Sigmoid colon (tissue), 7 donors: ENCODE data around the gene DRD2. TPM values are rescaled to one million over a fixed set of nuclear protein-coding genes. Genes with fewer than 3 reads are reported as not detected.

Experiments used
- DNase-seq: peaks from one replicate; pipeline ENCODE4 v3.0.0-alpha.2; 2019
- H3K27ac ChIP-seq, 4 donors: fragments of 200-600 bp; sonication (generic); one replicate each; pipeline ENCODE4 v1.5.1; 2016 to 2019; ENCODE audit warnings: mild to moderate bottlenecking in 1 of 4
- H3K27me3 ChIP-seq, 3 donors: fragments of 200-600 bp; sonication (generic); one replicate each; pipeline ENCODE4 v1.5.1; 2019; ENCODE audit warnings: mild to moderate bottlenecking in 1 of 3
- H3K36me3 ChIP-seq, 4 donors: fragments of 200-600 bp; sonication (generic); one replicate each; pipeline ENCODE4 v1.5.1; 2016 to 2019
- H3K4me1 ChIP-seq, 4 donors: fragments of 200-600 bp; sonication (generic); one replicate each; pipeline ENCODE4 v1.5.1; 2017 to 2019
- H3K4me3 ChIP-seq, 4 donors: fragments of 200-600 bp; sonication (generic); one replicate each; pipeline ENCODE4 v1.5.1; 2017 to 2019; ENCODE audit warnings: mild to moderate bottlenecking in 2 of 4, moderate library complexity in 1 of 4
- H3K9me3 ChIP-seq, 4 donors: fragments of 200-600 bp in 3 of 4; sonication (generic) in 3 of 4; one replicate each; pipeline versions ENCODE4 v1.5.1 to v1.6.1; 2013 to 2019
- EP300 ChIP-seq, 4 donors: sonication (generic); formaldehyde crosslinking; IDR thresholded peaks; one replicate each; pipeline ENCODE4 v1.6.1; 2017; ENCODE audit warnings: antibody characterized with exemption in 4 of 4
- POLR2A ChIP-seq, 2 donors: fragments of 450-650 bp; IDR thresholded peaks; one replicate each; pipeline ENCODE4 v1.6.1; 2016; ENCODE audit warnings: antibody characterized with exemption in 2 of 2, mild to moderate bottlenecking in 2 of 2, moderate library complexity in 2 of 2
- POLR2AphosphoS5 ChIP-seq, 4 donors: sonication (generic); formaldehyde crosslinking; IDR thresholded peaks; one replicate each; pipeline ENCODE4 v1.6.1; 2017; ENCODE audit warnings: antibody characterized with exemption in 4 of 4
- WGBS, 2 donors: extraction: QIAGEN DNeasy Blood & Tissue Kit; methylation state at CpG; one replicate each; pipeline ENCODE4 v1.1.7; 2013; 5-methylcytosine and 5-hydroxymethylcytosine counted together
- intact Hi-C: fragments of 100-400 bp; cut with DNase I; formaldehyde crosslinking; loops from one replicate; pipeline ENCODE4 v1.15.1; 2023
- polyA plus RNA-seq, 3 donors: library from polyadenylated mRNA; stranded (reverse); fragments of 200-250 nt; gene quantifications; one replicate each; pipeline ENCODE4 v1.2.3, GENCODE V29; 2013
- total RNA-seq, 4 donors: library from RNA; depleted of rRNA; stranded (reverse); fragments of >200 nt; gene quantifications; one replicate each; pipeline ENCODE4 v1.1.0, GENCODE V29; 2016
- TF ChIP-seq, protein P1 (sequence below), 4 experiments: fragments of 450-650 bp in 3 of 4; fragments of 200-600 bp in 1 of 4; IDR thresholded peaks; one replicate each; pipeline ENCODE4 v1.5.1; 2016 to 2019; ENCODE audit warnings: antibody characterized with exemption in 4 of 4, mild to moderate bottlenecking in 3 of 4, moderate library complexity in 2 of 4
- donor health status: healthy with polysubstance abuse.
- donor health status: Bipolar disorder and iron deficiency.
- donor health status: healthy.

The DRD2 gene
- total and polyA plus RNA-seq, 7 donors = 0.19 to 1.2 (median 0.66) TPM; not detected in 2

- no peak for TF ChIP-seq POLR2A (IDR thresholded peaks at IDR 0.05)
- TF ChIP-seq POLR2AphosphoS5 (IDR thresholded peaks at IDR 0.05) = no peak
- TF ChIP-seq, protein P1, sequence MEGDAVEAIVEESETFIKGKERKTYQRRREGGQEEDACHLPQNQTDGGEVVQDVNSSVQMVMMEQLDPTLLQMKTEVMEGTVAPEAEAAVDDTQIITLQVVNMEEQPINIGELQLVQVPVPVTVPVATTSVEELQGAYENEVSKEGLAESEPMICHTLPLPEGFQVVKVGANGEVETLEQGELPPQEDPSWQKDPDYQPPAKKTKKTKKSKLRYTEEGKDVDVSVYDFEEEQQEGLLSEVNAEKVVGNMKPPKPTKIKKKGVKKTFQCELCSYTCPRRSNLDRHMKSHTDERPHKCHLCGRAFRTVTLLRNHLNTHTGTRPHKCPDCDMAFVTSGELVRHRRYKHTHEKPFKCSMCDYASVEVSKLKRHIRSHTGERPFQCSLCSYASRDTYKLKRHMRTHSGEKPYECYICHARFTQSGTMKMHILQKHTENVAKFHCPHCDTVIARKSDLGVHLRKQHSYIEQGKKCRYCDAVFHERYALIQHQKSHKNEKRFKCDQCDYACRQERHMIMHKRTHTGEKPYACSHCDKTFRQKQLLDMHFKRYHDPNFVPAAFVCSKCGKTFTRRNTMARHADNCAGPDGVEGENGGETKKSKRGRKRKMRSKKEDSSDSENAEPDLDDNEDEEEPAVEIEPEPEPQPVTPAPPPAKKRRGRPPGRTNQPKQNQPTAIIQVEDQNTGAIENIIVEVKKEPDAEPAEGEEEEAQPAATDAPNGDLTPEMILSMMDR (IDR thresholded peaks at IDR 0.05) = no peak
- TF ChIP-seq EP300 (IDR thresholded peaks at IDR 0.05) = no peak
- H3K36me3 ChIP-seq = no peaks in the 10 kb centered on the region
- H3K27me3 ChIP-seq = no peaks in the 10 kb centered on the region
- H3K9me3 ChIP-seq = no peaks in the 10 kb centered on the region
- intact Hi-C loops = no loop called here
- DNase-seq = no peak
- WGBS, 2 donors = 89 to 91% methylated on average over 4 of the region's 4 CpGs
- H3K27ac ChIP-seq = no peak overlapping the region
- no peak overlapping the region for H3K4me3 ChIP-seq
- no peaks in the 10 kb centered on the region for H3K4me1 ChIP-seq
These were observed 77.4 kb downstream of the DRD2 start for GRCh38 chr11:113397821-113398220.

- Histone ChIP-seq H3K27ac (no peak overlapping the region), H3K27me3 (no peaks in the 10 kb centered on the region), H3K4me3 (no peak overlapping the region), H3K4me1 (no peaks in the 10 kb centered on the region), H3K36me3 (no peaks in the 10 kb centered on the region), H3K9me3 (no peaks in the 10 kb centered on the region)
- TF ChIP-seq EP300 (IDR thresholded peaks at IDR 0.05) (no peak), POLR2AphosphoS5 (IDR thresholded peaks at IDR 0.05) (no peak), POLR2A (IDR thresholded peaks at IDR 0.05) (no peak)
- TF ChIP-seq, protein P1 (IDR thresholded peaks at IDR 0.05) = no peak
- DNase-seq = no peak
- WGBS, 2 donors = 79 to 84% methylated on average over 7 of the region's 7 CpGs
- intact Hi-C loops = no loop called here
These were observed 78.0 kb downstream of the DRD2 start for GRCh38 chr11:113397212-113397611.

- no peak for TF ChIP-seq POLR2AphosphoS5 (IDR thresholded peaks at IDR 0.05)
- TF ChIP-seq, protein P1 (IDR thresholded peaks at IDR 0.05) = no peak
- no peak for TF ChIP-seq EP300 (IDR thresholded peaks at IDR 0.05)
- intact Hi-C loops = no loop called here
- H3K9me3 ChIP-seq = no peaks in the 10 kb centered on the region
- H3K4me3 ChIP-seq = no peak overlapping the region
- WGBS, 2 donors = 81 to 83% methylated on average over 1 of the region's 1 CpG
- no peaks in the 10 kb centered on the region for H3K4me1 ChIP-seq
- H3K27me3 ChIP-seq = no peaks in the 10 kb centered on the region
- no peak for DNase-seq
- no peaks in the 10 kb centered on the region for H3K36me3 ChIP-seq
- no peak overlapping the region for H3K27ac ChIP-seq
These were observed 78.5 kb downstream of the DRD2 start for GRCh38 chr11:113396690-113397089.

DNA sequence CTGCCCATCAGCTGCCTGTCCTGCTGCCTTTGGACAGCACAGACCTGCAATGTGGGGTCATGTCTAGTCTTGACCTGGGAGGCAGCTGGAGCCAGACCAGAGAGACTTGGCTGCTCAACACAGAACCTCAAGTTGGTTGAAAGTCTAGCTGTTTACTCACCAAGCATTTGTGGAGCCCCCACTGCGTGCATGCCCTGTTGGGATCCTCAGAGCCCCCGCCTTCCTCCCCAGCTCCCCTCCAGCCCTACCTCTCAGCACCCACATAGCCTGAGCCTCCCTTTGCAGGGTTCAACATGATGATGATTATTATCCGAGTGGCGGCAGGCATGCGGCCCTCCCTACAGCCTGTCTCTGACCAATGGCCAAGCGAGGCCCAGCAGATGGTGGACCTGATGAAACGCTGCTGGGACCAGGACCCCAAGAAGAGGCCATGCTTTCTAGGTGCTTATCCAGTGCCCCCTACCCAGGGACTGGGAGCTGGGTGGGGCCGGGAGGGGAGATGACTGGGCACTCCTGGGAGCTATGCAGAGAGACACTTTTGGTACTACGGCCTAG lies 79.3 kb downstream of the DRD2 start:
- no peaks in the 10 kb centered on the region for H3K36me3 ChIP-seq
- no peaks in the 10 kb centered on the region for H3K4me1 ChIP-seq
- H3K27me3 ChIP-seq = no peaks in the 10 kb centered on the region
- H3K27ac ChIP-seq = no peak overlapping the region
- no peaks in the 10 kb centered on the region for H3K9me3 ChIP-seq
- WGBS, 2 donors = 91 to 93% methylated on average over 9 of the region's 9 CpGs
- H3K4me3 ChIP-seq = no peak overlapping the region
- intact Hi-C loops = no loop called here
- TF ChIP-seq POLR2A (IDR thresholded peaks at IDR 0.05) (no peak), EP300 (IDR thresholded peaks at IDR 0.05) (no peak), POLR2AphosphoS5 (IDR thresholded peaks at IDR 0.05) (no peak)
- TF ChIP-seq, protein P1 (IDR thresholded peaks at IDR 0.05) = no peak
- DNase-seq = no peak

DNA sequence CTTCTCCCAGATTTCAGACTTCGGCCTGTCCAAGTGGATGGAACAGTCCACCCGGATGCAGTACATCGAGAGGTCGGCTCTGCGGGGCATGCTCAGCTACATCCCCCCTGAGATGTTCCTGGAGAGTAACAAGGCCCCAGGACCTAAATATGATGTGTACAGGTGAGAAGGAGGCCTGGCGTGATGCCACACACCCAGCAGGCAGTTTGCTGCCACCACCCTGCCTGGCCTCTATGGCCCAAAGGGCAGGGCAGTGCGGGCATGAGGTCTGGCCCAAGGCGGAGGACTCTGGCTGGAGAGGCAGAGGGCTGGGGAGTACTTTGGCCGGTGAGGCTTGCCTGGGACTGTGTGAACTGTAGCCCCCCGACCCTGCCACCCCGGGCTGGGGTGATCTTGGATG lies 80.3 kb downstream of the DRD2 start:
- H3K9me3 ChIP-seq = no peaks in the 10 kb centered on the region
- no peak for DNase-seq
- WGBS, 2 donors = 91 to 94% methylated on average over 11 of the region's 11 CpGs
- H3K4me3 ChIP-seq = no peak overlapping the region
- TF ChIP-seq EP300 (IDR thresholded peaks at IDR 0.05) (no peak), POLR2A (IDR thresholded peaks at IDR 0.05) (no peak), POLR2AphosphoS5 (IDR thresholded peaks at IDR 0.05) (no peak)
- TF ChIP-seq, protein P1 (IDR thresholded peaks at IDR 0.05) = no peak
- H3K36me3 ChIP-seq = no peaks in the 10 kb centered on the region
- no peak overlapping the region for H3K27ac ChIP-seq
- H3K4me1 ChIP-seq = no peaks in the 10 kb centered on the region
- peaks cover 0 to under 1% (median 0%) of the 10 kb centered on the region in 3 donors for H3K27me3 ChIP-seq
- intact Hi-C loops = no loop called here
